NCI-H446 treated with DMSO at 0.1 percent for 48 hours (cell line): ENCODE data around the gene TMEM101.
"Not testable (repeated sequence)": the region's sequence is repeated elsewhere in the genome, so short reads cannot be mapped to it uniquely, and the experiment has no call there.

Source experiments
- DNase-seq: peaks from one replicate; lab custom pipeline; 2025; lab: John Stamatoyannopoulos, UW

TMEM101 gene

DNA sequence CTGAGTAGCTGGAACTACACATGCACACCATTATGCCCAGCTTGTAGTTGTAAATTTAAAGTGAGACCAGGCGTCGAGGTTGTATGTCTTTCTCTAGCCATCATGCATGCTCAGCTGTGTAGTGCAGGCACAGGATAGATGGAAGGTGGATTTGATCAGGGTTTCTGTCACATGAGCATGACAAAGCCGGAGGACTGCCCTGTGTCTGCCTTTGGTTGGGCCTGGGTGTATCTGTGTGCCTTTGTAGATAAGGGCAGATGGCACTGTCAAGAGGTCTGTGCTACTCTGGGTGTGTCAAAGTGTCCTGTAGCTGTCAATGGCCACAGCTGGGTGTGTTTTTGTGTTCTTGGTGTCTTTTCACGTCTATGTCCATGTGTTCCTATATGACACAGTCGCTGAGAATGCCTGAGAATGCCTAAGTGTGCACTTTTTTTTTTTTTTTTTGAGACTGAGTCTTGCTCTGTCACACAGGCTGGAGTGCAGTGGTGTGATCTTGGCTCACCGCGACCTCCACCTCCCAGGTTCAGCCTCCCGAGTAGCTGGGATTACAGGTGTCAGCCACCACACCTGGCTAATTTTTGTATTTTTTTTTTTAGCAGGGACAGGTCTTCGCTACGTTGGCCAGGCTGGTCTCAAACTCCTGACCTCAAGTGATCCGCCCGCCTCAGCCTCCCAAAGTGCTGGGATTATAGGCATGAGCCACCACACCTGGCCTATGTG is 14.5 kb downstream of the TMEM101 start:
- no peak for DNase-seq

DNA sequence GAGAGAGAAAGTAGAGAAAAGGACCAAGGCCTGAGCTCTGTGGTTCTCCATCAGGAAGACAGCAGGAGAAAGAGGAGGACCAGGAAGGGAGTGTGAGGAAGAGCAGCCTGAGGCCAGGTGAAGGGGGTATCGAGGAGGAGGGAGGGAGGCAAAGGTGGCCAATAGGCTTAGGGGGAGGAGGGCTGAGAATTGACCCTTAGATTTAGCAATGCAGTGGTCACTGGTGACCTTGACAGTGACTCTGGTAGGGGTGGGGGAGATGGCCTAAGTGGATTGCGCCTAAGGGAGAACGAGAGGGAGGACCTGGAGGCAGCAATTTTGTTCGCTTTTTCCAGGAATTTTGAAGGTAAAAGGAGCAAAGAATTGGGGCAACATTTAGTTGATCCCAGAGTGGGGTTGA is 15.7 kb downstream of the TMEM101 start:
- no peak for DNase-seq

DNA sequence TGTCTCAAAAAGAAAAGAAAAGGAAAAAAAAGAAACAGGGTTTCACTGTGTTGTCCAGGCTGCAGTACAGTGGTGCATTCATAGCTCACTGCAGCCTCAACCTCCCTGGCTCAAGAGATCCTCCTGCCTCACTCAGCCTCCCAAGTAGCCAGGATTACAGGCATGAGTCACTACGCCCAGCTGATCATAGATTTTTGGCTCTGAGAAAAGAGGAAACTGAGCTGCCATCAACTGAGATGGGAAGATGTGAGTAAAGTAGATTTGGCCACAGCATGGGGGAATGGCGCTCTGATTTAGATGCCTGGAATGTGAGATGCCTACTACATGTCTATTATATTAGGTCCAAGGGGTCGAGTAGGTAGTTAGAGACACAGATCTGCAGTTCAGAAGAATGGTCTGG is 16.2 kb downstream of the TMEM101 start:
- no peak for DNase-seq

DNA sequence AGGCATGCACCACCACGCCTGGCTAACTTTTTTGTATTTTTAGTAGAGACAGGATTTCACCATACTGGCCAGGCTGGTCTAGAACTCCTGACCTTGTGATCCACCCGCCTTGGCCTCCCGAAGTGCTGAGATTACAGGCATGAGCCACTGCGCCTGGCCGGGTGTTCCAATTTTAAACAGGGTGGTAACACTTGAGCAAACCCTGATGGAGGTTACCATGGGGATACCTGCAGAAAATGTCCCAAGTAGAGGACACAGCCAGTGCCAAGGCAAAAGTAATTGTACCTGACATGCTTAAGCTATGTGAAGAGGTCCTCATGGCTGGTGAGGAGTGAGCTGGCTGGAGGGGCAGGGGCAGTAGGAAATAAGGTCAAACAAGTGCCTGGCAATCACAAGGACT is 17.6 kb downstream of the TMEM101 start:
- DNase-seq: not testable (repeated sequence)

DNA sequence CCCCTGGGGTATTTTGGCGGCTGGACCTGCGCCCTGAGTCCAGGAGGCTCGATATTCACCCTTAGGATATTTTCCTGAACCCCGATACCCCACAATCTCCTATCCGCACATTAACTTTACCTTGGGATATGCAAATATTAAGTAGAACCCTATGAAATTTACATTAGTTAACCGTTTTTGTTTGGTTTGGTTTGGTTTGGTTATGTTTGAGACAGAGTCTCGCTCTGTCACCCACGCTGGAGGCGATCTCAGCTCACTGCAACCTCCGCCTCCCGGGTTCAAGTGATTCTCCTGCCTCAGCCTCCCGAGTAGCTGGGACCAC is 19.7 kb downstream of the TMEM101 start:
- no peak for DNase-seq

DNA sequence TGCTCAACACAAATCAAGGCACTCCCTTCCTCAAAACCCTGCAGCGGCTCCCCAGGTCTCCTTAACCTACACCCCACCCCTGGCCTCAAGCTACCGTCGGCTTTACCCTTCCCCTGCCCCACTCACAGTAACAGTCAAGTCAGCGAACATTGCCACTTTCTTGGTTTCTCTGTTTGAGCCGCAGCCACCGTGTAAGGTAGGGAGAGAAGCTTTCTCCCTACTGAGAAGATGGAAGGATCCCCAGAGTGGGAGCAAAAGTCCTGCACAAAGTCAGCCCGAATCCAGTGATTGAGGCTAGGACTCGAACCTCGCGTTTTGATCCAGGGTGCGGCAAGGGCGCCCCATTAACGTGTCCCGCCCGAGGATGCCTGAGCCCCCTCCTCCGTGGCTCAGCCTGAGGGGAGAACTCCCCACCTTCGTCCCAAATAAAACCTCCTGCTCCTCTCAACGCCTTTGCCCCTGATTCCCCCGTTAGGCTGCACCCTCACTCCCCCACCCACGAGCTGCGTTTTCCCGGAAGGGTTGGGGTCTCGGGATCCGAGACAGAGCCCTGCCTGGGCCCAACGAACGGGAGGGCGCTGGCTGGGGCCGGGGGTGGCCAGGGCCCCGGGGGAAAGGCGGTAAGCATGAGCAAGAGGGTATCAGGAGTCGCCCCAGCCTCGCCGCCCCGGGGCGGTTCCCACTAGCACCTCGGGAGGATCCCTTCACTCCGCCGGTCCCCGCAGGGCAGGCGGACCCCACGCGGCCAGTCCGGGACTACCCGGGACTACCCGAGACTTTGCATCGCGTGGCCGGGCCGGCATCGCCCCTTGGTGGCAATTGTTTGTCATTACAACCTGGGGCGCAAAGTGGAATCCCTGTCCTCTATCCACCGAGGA is 20.3 kb downstream of the TMEM101 start:
- no peak for DNase-seq

DNA sequence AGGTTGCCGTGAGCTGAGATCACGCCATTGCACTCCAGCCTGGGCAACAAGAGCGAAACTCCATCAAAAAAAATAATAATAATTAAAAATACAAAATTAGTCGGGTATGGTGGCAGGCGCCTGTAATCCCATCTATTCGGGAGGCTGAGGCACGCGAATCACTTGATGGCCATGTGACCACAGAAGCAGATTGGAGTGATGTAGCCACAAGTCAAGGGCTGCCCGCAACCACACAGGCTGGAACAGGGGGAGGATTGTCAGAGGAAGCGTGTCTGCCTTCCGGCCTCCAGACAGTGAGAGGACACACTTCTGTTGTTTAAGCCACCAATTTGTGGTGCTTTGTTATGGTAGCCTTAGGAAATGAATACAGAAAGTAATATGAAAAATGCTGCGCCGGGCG is 22.1 kb downstream of the TMEM101 start:
- no peak for DNase-seq

DNA sequence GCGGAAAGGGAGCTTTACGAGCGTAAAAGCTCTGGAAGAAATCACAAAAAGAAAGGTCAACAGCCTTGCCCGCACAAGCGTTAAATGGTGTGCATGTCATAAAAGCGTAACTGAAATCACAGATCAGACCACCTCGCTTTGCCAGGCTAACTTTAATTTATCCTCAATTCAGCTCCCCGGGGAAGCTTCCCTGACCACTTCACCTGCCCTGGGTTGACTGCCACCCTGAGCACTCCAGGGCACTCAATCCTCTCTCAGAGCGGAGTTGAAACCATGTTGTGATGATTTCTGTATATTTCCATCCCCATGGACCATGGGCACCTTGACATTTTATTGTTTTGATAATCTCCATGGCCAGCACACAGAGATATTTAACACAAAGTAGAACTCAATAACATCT is 26.5 kb downstream of the TMEM101 start:
- DNase-seq: no peak

DNA sequence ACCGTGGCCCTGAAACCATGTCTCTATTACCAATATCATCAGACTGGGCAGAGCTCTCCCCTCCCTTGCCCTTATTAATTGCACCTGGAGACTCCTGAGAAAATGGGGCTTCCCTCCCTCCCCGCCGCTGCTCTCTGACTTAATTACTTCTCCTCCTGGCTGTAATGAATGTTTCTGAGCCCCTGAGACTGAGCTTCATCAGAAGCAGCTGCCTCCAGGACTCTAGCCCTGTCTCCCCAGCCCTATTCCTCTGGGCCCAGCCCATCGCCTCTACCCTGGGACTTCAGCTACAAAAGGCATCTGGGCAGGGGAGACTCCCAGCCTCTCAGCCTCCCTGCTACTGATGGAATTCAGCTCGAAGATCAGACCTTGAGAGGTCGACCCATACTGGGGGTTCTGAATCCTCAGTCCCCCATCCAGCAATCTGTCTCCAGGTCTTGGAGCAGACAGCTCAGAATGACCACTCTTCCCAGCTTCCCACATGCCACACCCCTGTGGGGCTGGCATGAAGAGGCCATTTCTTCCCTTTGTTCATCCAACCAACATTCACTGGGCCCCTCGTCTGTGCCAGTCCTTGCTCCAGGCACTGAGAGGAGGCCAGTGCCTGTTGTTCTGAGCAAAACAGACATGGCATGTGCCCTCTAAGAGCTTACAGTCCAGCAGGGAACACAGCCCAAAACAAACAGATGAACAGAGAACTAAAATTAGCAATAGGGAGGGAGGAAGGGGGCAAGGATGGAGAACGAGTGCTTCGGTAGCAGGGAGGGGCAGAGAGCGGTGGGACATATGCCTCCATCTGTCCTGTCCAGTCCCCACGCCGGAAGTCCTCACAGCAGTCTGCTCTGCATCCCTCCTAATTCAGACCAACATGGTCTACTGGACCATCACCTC is 27.4 kb downstream of the TMEM101 start:
- no peak for DNase-seq

DNA sequence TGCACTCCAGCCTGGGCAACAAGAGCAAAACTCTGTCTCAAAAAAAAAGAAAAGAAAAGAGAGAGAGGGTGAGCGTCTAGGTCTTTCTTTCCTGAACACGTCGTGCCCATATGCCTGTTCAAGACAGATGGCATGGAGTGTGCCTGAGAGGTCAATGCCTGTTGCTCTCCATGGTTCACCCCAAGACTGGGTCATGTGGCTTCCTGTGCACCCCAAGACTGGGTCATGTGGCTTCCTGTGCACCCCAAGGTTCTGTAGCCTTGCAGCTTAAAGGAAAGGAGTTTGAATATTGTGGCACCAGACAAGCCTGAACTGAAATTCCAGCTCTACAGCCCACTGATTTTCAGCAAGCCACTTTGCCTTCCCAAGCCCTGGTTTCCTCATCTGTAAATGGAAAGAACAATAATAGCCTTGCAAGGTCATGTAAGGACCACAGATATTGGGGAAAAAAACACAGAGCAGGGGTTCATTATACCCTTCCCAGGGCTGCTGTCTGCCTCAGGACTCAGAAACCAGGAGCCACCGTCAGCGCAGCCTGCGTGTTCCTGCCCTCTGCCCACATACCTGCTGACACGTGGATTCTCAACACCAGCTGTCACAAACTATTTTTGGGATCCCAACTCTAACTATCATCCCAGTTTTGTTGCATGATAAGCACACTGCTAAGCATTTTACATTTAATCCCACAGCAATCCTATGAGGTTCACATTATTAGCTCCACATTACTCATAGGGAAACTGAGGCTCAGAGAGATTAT is 28.4 kb downstream of the TMEM101 start:
- no peak for DNase-seq

DNA sequence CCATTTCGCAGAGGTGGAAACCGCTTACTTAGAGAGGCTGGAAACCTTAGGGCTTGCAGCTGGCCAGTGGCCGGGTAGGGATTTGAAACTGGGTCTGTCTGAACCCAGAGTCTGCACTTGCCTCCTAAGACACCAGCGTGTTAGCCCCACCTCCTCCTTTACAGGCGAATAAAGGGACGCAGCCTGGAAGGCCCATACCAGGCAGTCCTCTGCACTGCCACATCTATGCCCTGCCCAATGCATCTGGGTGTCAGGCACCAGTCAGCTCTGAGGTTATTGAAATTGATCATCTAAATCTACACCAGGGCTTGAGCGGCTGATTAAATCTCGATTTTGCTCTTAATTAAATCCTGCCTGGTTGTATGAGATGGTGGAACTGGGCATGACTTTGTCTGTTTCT is 30.2 kb downstream of the TMEM101 start:
- no peak for DNase-seq

DNA sequence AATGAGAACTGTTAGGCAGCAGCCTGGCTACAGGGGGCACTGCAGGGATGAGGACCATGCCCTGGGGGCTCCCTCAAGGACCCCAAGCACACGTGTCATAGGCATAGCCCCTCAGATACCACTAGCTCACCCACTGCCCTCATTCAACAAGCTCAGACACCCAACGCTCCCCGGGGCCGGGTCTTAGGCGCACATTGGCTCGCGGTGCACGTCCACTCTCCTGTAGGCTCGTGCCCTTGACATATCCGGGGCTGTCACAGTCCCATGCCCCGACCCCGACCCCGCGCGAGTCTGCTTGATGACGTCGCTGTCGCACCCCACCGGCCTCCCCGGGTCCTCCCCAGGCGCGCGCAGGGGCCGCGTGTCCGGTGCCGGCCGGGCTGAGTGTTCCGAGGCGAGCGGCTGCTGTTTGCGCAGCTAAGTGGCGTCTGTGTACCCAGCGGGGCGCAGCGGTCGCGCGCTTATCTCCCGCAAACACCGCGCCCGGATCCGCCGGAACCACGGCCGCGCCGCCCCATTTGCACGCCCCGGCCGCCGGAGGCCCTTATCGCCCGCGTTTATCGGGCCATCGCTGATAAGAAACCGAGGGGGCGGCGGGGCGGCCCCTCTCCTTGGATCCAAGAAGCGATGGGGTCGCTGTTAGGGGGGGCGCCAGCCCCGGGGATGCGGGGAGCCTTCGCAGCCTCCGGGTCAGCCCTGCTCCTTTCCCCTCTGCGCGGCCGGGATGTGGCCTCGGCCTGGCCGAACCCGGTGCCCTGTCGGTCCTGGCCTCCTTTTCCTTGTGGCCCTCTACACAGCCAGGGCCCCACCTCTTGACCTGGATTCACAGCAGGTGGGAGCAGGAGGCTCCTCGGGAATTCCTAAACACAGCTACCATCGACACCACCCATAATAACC is 31.0 kb downstream of the TMEM101 start:
- no peak for DNase-seq

DNA sequence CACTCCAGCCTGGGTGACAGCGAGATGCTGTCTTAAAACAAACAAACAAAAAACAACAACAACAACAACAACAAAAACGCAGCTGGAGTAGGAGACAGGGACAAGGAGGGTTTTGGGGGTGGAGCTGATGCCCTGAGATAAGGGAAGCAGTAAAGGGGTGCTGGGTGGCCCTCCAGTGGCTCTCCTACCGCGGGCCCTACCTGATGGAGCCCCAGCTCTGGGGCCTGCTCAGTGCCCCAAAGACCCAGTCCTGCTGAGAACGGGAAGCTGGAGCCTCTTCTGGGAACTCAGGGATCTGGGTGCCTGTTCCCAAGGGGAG is 31.6 kb downstream of the TMEM101 start:
- no peak for DNase-seq

DNA sequence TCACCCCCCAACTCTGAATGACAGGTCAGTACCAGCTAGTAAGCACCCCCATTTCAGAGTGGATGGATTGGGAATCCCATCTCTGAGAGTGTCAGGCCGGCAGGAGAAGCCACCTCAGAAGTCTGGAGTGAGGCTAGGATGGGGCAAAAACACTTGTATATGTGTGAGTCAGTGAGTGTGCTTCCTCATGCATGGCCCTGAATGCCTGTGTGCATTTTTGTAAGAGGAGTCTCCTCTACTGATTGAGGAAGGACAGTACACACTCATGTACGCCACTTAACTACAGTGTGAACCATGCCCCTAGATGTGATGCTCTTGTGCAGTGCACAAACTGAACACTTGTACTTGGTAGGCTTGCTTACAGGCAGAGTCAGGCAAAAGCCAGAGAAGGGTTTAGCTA is 32.6 kb downstream of the TMEM101 start:
- DNase-seq: no peak

DNA sequence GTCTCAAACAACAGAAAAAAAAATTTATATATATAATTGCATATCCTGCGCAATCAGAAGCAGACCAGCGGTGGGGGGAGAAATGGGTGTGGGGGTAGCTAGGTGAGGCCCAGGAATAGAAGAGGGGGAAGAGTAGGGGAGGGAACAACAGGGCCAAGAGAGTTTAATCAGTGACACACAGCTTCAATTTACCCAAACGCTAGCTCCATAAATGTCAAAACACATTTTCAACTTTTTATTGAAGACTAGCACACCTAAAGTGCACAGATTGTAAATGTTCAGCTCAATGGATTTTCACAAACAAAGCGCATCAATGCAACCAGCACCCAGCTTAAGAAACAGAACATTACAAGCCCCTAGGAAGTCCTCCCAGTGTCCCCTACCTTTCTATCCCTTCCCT is 35.1 kb downstream of the TMEM101 start:
- no peak for DNase-seq

DNA sequence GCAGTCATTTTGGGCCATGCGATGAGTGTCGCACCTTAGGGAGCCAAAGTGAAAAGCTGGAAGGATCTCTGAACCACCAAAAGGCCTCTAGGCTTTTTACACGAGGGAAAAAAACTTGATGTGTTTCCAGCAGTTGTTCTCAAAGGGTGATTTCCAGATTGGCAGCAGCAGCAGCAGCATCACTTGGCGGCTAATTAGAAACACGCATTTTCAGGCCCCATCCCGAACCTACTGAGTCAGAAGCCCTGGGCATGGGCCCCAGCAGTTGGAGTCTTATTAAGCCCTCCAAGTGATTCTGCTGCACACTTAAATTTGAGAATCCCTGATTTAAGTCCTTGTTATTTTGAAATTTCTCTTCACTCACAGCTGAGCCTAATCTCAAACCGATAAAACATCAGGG is 35.8 kb downstream of the TMEM101 start:
- no peak for DNase-seq

DNA sequence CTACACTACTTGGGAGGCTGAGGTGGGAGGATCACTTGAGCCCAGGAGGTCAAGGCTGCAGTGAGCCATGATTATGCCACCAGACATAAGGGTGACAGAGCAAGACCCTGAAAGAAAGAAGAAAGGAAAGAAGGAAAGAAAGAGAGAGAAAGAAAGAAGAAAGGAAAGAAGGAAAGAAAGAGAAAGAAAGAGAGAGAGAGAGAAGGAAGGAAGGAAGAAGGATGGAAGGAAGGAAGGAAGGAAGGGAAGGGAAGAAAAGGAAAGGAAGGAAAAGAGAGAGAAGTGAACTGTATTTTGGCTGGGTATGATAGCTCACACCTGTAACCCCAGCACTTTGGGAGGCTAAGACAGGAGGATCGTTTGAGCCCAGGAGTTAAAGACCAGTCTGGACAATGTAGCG is 36.7 kb downstream of the TMEM101 start:
- no peak for DNase-seq

DNA sequence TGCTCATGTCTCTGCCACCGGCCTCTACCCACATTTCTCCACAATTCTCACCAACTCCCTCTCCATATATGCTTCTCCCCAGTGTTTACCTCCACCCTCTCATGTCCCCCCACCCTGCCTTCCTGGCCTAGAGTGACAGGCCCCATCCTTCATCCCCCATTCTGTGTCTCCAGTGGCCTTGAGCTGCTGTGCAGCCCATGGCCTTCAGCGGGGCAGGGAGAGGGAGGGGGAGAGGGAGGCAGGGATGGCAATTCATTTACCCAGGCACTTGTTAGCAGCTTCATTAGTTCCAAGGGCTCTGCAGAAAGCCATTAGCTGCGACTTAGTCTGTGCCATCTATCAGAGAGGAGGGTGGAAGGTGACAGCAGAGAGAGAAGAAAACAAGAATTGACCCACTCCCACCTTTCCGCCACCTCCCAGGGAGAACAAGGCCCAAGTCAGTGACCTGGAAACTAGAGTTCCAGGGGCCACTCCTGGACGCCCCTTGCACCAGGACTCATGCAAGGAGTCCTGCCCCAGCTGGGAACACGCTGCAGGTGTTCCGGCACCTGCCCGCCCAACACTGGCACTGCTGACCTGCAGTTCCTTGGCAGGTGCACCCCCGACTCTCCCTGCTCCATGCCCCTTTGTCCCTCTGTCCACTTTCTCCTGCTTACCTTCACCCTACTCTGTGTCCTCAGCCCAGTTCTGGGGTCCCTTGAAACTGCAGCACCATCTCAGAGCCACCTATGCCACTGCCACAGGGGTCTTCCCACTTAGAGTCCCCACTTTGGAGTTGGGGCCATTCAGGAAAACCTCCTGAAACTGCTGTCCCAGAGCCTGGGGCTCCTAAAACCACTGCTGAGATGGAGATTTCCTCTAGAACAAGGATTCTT is 37.6 kb downstream of the TMEM101 start:
- no peak for DNase-seq

DNA sequence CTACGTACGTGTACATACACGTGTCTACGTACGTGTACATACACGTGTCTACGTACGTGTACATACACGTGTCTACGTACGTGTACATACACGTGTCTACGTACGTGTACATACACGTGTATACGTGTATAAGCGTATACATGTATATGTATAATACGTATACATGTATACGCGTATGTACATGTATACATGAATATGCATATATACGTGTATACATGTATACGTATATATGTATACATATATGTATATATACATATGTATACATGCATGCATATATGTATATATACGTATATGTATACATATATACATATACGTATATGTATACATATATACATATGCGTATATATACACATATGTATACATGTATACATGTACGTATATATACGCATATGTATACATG is 38.9 kb downstream of the TMEM101 start:
- no peak for DNase-seq
